GM12872 (cell line): Measurements from ENCODE around the gene CHI3L1.

Source experiments
- TF ChIP-seq, protein P1 (sequence below): IDR thresholded peaks from 3 replicates; pipeline ENCODE4 v1.5.1; 2011; ENCODE audit warnings: low read depth, mild to moderate bottlenecking, low read length, moderate library complexity; ENCODE audit not compliant: insufficient read depth

The CHI3L1 gene

DNA sequence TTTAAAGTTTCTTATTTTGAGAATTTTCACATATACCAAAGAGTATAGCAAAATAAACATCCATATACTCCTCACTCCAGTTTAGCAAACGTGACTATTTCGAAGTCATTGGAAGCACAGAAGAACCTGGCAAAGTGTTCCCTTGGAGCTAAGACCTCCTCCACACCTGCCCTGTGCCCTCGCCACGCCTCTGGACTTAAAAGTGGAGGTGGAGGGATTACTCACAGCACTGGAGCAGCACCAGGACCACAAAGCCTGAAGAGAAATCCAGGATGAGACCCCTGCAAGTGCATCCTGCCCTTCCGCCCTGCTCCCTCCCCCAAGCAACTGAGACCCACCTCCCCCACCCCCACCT is 436 bp downstream of the CHI3L1 start:
- TF ChIP-seq, protein P1, sequence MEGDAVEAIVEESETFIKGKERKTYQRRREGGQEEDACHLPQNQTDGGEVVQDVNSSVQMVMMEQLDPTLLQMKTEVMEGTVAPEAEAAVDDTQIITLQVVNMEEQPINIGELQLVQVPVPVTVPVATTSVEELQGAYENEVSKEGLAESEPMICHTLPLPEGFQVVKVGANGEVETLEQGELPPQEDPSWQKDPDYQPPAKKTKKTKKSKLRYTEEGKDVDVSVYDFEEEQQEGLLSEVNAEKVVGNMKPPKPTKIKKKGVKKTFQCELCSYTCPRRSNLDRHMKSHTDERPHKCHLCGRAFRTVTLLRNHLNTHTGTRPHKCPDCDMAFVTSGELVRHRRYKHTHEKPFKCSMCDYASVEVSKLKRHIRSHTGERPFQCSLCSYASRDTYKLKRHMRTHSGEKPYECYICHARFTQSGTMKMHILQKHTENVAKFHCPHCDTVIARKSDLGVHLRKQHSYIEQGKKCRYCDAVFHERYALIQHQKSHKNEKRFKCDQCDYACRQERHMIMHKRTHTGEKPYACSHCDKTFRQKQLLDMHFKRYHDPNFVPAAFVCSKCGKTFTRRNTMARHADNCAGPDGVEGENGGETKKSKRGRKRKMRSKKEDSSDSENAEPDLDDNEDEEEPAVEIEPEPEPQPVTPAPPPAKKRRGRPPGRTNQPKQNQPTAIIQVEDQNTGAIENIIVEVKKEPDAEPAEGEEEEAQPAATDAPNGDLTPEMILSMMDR: no peak

DNA sequence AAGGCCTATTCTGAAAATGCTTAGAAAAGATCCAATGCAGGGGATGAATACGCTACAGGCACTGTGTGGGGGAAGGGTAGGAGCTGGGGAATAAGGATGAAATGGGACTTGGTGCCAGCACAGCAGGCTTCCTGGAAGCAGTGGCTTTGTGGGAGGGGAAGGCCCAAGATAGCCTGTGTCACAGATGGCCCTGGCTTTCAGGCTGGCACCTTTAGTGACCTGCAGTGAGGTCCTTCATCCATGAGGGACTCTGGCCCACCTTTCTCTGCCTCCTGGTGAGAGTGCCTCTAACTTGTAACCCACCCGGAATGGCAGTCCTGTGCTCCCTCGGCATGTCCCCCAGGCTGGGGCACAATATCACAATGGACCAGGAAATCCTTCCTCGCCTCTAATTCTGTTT is 919 bp downstream of the CHI3L1 start:
- TF ChIP-seq, protein P1: no peak

DNA sequence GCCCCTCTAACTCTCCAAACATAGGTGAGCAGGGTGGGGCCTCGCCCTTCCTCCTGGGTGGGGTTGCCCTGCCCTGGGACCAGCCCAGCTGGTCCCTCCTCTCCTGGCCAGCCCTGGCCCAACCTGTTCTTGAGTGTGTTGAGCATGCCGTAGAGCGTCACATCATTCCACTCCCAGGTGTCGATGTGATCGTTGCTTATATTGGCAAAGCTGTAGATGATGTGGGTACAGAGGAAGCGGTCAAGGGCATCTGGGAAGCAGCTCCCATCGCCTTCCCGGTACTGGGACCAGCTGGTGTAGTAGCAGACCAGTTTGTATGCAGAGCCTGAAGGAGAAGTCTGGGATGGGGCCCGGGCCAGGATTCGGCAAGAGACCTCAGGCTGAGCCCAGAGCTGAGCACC is 1.4 kb downstream of the CHI3L1 start:
- TF ChIP-seq, protein P1: no peak

DNA sequence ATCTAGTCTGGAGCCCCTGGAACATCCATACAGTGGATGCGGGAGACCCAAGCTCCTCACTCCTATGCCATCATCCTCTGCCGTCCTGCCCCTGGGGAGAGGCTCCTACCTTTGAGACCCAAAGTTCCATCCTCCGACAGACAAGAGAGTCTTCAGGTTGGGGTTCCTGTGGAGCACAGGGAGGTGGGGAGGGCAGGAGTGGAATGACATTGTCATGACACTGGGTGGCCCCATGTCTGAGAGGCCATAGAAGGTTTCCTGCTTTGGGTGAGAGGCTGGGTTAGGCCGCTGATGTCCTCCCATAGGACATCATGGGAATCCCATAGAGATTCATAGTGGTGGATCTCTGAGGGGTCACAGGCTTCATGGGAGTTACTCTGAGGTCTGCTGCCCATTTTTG is 2.0 kb downstream of the CHI3L1 start:
- TF ChIP-seq, protein P1: no peak

DNA sequence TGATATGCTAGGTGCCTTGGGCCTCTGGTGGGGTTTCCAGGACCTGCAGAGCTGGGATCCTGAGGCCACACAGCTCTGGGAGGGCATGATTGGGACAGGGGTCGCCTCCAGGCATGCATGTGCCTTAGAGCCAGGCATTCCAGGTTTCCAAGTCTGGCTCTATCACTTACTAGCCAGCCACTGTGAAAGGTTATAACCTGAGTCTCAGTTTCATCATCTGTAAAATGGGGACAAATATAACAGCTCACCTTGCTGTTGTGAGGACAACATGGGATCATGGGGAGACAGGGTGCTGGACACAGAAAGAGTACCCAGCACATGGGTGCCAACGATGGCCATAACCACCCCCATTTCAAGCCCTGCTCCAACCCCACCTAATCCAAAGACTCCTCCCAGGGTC is 2.7 kb downstream of the CHI3L1 start:
- TF ChIP-seq, protein P1: no peak

DNA sequence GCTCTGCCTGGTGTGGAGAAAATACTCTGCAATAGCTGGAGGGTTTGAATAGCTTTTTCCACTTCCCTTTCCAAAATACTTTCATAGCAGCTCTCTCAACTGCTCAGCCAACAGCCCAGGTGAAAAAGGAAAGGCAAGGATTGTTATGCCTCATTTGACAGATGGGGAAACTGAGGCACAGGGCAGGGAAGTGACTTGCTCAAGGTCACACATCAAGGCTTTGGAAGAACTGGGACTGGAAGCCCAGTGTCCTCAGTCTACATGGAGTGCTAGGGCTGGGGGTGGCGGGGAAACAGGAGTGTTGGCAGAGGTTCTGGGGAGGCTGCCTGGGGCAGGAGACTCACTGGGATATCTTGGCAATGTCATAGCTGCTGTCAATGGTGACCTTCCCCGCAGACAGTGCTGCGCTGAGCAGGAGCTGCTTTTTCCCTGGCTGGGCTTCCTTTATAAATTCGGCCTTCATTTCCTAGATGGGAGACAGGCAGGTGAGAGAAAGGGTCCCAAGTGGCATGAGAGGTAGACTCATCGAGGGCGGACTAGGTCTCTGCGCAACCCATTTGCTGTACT is 4.0 kb downstream of the CHI3L1 start:
- TF ChIP-seq, protein P1: no peak

DNA sequence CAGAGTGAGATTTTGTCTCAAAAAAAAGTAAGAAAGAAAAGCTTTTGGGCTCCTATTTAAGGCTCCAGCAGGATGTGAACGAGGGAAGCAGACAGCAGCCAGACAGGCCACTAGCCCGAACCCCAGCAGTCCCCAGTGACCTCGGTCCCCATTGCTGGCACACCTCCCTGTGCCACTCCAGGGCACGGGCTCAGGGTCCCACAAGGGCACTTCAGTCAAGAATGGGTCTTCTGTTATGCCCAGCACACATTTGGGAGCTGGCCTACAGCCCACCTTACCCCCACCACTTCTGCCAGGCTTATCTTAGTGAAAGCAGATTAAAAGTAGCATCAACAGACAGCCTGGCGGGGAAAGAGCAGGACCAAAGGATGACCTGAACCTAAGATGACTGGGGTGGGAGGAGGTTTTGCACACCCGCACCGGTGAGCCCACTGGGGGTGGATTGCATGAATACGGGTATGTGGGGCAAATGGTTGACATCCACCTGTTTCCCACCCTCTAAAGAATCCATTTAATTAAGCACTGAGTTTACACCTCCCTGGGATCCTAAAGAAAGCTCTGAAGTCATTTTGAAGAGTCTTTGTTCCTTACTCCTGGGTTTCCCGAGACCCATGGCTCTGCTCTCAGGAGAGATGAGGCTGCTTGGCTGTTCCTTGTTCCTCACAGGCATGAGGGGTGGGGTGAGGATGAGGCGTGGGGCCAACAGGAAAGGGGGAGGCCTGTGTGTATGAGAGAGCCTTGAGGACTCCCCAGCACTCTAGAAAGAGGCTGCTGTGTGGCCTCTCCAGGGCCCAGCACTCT is 4.7 kb downstream of the CHI3L1 start:
- TF ChIP-seq, protein P1: no peak
